ENCODE measurements around the gene AARS2.
"Not testable (repeated sequence)": the region's sequence is repeated elsewhere in the genome, so short reads cannot be mapped to it uniquely, and the experiment has no call there.

The AARS2 gene

DNA sequence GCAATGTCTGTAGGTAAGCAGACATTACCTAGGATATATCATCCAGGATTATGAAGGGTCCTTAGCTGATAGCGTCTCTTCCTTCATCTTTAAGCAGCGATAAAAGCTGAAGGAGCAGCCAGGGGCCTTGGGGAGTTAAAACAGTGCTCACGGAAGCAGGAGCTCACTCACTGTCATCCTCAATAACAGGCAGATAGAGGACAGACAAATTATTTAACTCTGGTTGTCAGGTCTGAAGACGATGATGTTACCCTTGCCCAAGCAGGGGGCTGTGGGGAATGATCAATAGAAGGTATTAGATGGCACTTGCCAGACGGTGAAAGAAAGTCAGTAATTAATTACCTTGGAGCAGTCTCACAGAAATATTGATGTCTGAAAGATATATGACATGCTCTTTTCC, 16.7 kb upstream of the AARS2 start:
- no peak for DNase-seq

DNA sequence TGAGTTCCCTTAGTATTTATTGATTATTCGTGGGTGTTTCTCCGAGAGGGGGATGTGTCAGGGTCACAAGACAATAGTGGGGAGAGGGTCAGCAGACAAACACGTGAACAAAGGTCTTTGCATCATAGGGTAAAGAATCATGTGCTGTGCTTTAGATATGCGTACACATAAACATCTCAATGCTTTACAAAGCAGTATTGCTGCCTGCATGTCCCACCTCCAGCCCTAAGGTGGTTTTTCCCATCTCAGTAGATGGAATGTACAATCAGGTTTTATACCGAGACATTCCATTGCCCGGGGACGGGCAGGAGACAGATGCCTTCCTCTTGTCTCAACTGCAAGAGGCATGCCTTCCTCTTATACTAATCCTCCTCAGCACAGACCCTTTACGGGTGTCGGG, 15.1 kb upstream of the AARS2 start:
- DNase-seq: not testable (repeated sequence)

DNA sequence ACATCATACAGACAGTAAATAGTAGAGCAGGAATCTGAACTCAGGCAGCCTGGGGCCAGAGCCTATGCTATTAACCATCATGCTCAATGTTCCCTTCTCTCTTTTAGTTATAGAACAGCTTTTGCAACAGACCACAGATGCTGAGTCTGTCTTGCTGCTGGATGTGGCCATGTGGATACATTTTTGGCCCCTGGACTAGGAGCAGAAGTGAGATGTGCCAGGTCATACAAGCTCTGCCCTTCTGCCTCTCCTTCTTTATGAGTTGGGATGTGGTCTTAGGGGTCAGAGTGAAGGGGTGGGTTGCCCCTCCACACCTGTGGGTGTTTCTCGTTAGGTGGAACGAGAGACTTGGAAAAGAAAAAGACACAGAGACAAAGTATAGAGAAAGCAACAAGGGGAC, 14.6 kb upstream of the AARS2 start:
- no peak for DNase-seq

DNA sequence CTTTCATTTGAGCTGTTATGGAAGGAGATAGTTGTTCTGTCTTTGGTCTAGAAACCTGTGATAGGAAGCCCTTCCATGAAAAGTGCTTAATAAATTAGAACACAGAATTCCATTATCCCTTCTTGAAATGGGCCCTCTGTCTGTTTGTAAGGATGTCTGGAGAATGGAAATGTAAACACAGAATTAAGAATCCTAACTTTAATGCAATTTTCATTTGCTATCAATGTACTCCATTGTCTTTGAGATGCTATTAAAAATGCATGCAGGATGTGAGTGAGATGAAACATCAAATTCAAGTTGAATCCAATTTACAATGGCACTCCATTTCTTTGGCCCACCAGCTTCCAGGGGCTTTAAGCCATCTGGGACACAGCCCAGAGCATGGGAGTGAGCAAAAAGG, 13.9 kb upstream of the AARS2 start:
- DNase-seq: no peak

DNA sequence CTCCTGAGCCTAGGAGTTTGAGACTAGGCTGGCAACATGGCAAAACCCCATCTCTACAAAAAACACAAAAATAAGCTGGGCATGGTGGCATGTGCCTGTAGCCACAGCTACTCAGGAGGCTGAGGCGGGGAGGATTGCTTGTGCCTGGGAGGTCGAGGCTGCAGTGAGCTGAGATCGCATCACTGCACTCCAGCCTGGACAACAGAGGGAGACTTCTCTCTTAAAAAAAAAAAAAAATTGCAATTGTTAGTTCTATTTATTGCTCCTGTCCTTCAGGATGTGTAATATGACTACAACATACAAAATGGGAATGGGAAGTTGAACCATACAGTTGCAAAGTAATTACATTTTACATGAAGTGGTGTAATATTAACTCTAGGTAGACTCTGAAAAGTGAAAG, 8.1 kb upstream of the AARS2 start:
- DNase-seq: no peak

- not testable (repeated sequence) for DNase-seq
These were observed 4.0 kb upstream of the AARS2 start for GRCh38 chr6:44317136-44317631.

DNA sequence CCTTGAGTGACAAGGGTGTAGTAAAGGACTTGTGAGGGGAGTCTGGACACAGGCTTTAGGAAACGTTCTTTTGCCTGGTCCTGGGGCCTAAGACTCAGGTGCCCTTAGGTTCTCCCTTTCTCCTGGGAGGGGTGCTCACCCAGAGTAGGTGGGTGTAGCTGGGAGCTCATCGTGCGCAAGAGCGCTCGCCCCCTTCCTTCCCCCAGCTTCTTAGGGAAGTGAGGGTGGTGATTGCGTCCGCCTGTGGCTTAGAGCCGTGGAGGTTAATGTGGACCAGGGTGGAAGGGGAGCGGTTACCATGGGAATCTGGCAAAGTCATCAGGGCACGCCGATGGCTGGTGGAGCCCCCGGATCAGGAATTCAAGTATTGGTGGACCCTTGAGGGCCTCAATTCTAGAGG, 3.3 kb upstream of the AARS2 start:
- DNase-seq: no peak

- DNase-seq: no peak
These were observed 2.8 kb upstream of the AARS2 start for GRCh38 chr6:44315951-44316350.

GRCh38 chr6:44315516-44315915, 2.4 kb upstream of the AARS2 start:
- DNase-seq: no peak

- DNase-seq: not testable (repeated sequence)
These were observed 1.5 kb upstream of the AARS2 start for GRCh38 chr6:44314657-44315056.

GRCh38 chr6:44311767-44312166, 1.4 kb downstream of the AARS2 start:
- DNase-seq: no peak

DNA sequence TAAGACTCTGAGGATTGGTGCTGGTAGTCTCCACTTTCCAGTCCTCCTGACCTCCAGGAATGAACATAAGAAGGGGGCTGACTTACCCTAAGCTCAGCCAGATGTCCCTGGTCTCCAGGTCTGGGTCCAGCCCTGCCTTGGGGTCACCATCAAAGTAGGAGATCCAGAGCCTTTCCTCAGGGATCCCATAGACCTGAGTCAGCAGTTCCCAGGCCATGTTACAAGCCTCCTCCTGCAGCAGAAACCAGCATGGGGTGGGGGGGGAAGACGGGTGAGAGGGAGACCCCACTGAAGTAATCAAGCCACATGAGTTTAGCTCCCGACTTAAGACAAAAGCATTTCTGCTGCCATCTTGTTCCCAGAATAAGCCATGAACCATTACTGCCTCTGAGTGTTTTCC, 1.8 kb downstream of the AARS2 start:
- DNase-seq: no peak

- no peak for DNase-seq
These were observed 2.9 kb downstream of the AARS2 start for GRCh38 chr6:44310241-44310640.

GRCh38 chr6:44309631-44310030, 3.5 kb downstream of the AARS2 start:
- DNase-seq: no peak

DNA sequence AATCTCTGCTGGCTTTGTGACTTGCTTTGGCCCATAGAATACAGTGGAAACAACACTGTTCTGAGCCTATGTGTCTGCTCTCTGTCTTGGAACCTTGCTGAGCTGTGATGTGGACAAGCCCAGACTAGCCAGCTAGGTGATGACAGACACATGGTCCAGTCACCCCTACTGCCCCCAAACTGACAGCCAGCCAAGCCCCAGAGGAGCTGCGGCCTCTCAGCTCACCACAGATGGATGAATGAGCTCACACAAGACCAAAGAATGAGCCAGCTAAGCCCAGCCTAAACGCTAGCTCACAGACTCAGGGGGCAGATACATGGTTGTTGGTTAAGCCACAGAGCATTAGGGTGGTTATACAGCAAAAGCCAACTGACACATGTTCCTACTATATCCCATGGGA, 4.1 kb downstream of the AARS2 start:
- peak; percentile 55 for DNase-seq

GRCh38 chr6:44307217-44307616, 5.9 kb downstream of the AARS2 start:
- no peak for DNase-seq

DNA sequence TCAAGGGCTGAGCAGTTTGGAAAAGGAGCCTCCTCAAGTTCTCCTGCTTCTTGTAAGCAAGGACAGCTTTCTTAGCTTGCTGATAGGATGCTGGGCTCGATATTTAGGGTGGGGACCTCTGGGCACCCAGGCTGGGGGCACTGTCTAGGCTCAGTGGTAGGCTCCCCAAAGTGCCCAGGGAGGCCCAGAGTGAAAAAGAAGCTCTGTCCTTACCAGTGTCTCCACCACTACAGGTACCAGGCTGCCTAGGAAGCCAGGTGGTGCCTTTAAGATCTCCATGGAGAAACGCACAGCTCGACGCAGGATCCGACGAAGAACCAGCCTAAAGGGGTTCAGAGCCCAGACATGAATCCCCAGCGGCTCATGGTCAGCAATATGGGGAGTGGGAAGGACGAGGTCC, 6.4 kb downstream of the AARS2 start:
- no peak for DNase-seq

DNA sequence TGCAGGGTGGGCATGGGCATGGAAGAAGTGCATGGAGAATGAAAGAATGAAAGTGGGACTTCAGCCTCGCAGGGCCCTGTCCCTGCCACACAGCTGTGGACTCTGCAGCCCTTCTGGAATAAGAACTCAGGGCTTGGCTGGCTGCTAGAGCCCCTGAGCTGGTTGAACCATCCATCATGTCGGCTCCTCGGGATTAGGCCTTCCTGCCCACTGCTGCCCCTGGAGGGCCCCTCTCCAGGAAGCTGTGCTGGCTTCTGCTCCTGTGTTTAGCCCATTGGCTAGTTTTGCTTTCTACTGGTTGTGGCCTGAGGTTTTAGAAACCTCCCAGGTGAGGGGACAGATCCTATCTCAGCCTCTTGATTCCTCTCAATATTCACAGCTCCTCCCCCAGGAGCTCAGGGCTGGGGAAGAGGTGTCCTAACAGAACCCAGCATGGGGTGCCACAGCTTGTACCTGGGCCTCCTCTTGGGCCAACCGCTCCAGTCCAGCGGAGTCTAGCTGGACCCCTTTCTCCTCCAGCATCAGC, 7.9 kb downstream of the AARS2 start:
- no peak for DNase-seq

GRCh38 chr6:44304282-44305199, 8.6 kb downstream of the AARS2 start:
- peak; percentile 35 for DNase-seq

DNA sequence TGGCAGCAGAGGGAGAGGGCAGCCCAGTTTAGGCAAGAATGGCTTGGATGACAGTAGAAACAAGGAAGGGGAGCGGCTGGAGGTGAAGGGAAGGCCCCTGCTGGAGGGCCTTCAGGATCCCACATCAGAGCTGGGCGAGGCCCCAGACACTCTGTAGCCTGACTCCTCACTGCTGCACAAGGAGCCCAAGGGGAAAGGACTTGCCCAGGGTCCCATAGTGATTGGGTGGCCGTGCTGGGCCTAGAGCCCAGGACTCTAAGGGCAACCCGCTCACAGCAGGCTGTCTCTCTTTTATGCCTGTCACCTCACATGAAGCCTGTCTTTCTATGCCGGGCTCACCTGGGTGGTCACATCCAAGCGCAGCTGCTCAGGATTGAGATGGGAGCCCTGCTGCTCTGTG, 9.3 kb downstream of the AARS2 start:
- no peak for DNase-seq

- no peak for DNase-seq
These were observed 10.3 kb downstream of the AARS2 start for GRCh38 chr6:44302856-44303255.

DNA sequence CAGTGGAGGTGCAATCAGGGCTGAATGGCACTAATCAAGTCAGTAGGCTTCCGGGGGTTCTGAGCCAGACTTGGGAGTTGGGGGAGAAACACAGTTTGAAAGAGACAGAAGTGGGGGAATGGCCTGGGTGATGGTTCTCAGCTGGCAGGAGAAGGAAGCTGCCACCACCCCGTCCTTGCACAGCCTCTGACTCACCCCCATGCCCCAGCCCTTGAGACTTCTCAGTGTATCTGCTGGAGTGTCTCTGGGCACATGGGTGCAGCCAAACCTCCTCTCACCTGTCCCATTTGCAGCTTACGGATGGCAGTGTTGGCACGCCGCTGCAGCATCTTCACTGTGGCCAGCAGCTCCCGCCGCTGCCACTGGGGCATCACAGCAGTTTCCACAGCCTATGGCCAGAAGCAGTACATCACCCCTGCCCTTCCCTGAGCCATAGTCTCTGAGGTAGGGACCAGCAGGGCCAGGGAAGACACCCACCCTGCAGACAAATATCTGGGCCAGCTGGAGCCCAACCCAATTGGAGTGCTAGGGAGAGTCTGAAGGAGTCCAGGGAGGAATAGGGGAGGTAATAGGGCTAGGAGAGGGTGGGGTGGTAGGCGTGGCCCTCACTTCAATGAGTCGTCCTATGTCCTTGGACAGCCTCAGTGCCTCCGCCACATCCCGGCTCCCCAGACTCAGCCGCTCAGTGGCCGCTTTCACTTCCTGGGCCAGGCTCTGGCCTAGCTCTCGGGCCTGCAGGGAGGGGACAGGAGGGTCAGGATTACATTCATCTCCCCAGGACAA, 11.2 kb downstream of the AARS2 start:
- no peak for DNase-seq

DNA sequence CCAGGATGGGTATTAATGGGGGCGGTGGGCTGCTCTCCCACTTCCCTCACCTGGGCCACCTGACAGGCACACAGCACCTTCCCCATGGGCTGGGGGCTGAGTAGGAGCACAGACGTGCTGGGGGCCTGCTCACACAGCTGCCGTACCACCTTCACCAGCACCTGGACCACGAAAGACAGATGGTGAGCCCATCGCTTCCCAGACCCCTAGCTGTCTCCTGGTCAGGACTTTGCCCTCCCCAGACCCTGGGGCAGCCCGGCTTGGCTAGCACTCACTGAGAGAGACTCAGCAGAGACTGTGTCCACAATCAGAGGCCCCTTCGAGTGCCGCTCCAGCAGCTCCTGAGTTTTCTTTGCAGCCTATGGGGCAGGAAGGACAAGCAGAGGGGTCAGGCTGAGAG, 12.0 kb downstream of the AARS2 start:
- no peak for DNase-seq
